Activated naive CD8-positive, alpha-beta T cell treated with anti-CD3 and anti-CD28 coated beads, Interleukin-2, amount 50 U/mL, for 16 hours (primary cell): ENCODE measurements around the gene STX1A.

Source experiments
- DNase-seq: peaks from one replicate; pipeline ENCODE4 v3.0.0-alpha.2; 2020; ENCODE audit warnings: low read depth, low spot score

STX1A gene

GRCh38 chr7:73652541-73652949 lies 66.9 kb downstream of the STX1A start:
- DNase-seq, result no peak

- DNase-seq, result no peak
Observed at GRCh38 chr7:73650524-73650923, 68.9 kb downstream of the STX1A start.

GRCh38 chr7:73649576-73649975 lies 69.9 kb downstream of the STX1A start:
- DNase-seq, result no peak
